CD4-positive, alpha-beta T cell treated with Interleukin-1 beta for 1 hour (primary cell): ENCODE results near the gene CBR1.

Experiments used
- DNase-seq, 2 donors: peaks; one replicate each; pipeline ENCODE4 v3.0.0-alpha.2; 2020 to 2022

CBR1 gene

GRCh38 chr21:36120304-36120888 lies 50.6 kb downstream of the CBR1 start:
- DNase-seq = no peak
